Coronary artery (tissue), 2 donors: Measurements from ENCODE around the gene ZFP42.

Experiments
- DNase-seq: peaks from one replicate; pipeline ENCODE4 v3.0.0-alpha.2; 2017; ENCODE audit warnings: low spot score
- H3K27ac ChIP-seq, 2 donors: fragments of 200-600 bp; sonication (generic); one replicate each; pipeline ENCODE4 v1.5.1; 2016 to 2019
- H3K4me3 ChIP-seq: fragments of 200-600 bp; sonication (generic); 2 replicates; pipeline ENCODE4 v1.5.1; 2016; ENCODE audit warnings: mild to moderate bottlenecking, moderate library complexity
- CTCF ChIP-seq: fragments of 200-600 bp; sonication (generic); IDR thresholded peaks from one replicate; pipeline ENCODE4 v1.5.1; 2019; ENCODE audit warnings: antibody characterized with exemption

ZFP42 gene

GRCh38 chr4:188021548-188022249 is 26.1 kb downstream of the ZFP42 start:
- H3K27ac ChIP-seq = no peak overlapping the region
- DNase-seq = no peak

GRCh38 chr4:188023682-188024081 is 28.1 kb downstream of the ZFP42 start:
- H3K27ac ChIP-seq = no peak overlapping the region
- TF ChIP-seq CTCF = no peak
- DNase-seq = no peak
- no peak overlapping the region for H3K4me3 ChIP-seq

More at GRCh38 chr4:188021548-188022249, 26.1 kb downstream of the ZFP42 start:
- H3K4me3 ChIP-seq = no peak overlapping the region
- no peak for TF ChIP-seq CTCF

- Histone ChIP-seq H3K27ac (no peak overlapping the region), H3K4me3 (no peak overlapping the region)
- no peak for DNase-seq
- TF ChIP-seq CTCF = no peak
Observed at GRCh38 chr4:188025476-188025875, 29.9 kb downstream of the ZFP42 start.

DNA sequence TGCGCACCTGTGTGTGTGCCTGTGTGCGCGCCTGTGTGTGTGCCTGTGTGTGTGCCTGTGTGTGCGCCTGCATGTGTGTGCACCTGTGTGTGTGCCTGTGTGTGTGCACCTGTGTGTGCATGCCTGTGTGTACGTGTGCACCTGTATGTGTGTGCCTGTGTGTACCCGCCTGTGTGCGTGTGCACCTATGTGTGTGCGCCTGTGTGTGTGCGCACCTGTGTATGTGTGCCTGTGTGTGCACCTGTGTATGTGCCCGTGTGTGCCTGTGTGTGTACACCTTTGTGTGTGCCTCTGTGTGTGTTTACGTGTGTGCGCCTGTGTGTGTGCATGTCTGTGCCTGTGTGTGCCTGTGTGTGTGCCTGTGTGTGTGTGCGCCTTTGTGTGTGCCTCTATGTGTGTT is 33.5 kb downstream of the ZFP42 start:
- H3K4me3 ChIP-seq = no peak overlapping the region
- TF ChIP-seq CTCF = no peak
- no peak overlapping the region for H3K27ac ChIP-seq
- no peak for DNase-seq

DNA sequence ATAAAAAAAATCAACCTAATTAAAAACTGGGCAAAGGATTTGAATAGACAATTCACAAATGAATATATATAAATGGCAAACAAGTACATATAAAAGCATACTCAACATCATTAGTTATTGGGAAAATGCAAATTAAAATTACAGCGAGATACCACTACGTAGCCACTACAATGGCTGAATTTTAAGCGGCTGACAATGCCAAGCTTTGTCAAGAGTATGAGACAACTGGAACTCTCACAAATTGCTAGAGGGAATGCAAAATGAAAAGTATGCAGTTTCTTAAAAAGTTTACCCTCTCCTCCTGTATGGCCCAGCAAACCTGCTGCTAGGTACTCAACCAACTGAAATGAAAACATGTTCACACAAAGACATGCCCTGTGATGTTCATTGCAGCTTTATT is 34.8 kb downstream of the ZFP42 start:
- TF ChIP-seq CTCF = no peak
- Histone ChIP-seq H3K27ac (no peak overlapping the region), H3K4me3 (no peak overlapping the region)
- no peak for DNase-seq

- no peak for TF ChIP-seq CTCF
- Histone ChIP-seq H3K4me3 (no peak overlapping the region), H3K27ac (no peak overlapping the region)
- DNase-seq = no peak
Observed at GRCh38 chr4:188031751-188032150, 36.2 kb downstream of the ZFP42 start.

GRCh38 chr4:188032170-188032569 is 36.6 kb downstream of the ZFP42 start:
- Histone ChIP-seq H3K27ac (no peak overlapping the region), H3K4me3 (no peak overlapping the region)
- DNase-seq = no peak
- no peak for TF ChIP-seq CTCF
